Measurements from ENCODE around the gene SNRPB.
A peak's percentile ranks its signal among the peaks of the same experiment; 100 is the strongest.
"Not testable (repeated sequence)": the region's sequence is repeated elsewhere in the genome, so short reads cannot be mapped to it uniquely, and the experiment has no call there.

SNRPB gene

DNA sequence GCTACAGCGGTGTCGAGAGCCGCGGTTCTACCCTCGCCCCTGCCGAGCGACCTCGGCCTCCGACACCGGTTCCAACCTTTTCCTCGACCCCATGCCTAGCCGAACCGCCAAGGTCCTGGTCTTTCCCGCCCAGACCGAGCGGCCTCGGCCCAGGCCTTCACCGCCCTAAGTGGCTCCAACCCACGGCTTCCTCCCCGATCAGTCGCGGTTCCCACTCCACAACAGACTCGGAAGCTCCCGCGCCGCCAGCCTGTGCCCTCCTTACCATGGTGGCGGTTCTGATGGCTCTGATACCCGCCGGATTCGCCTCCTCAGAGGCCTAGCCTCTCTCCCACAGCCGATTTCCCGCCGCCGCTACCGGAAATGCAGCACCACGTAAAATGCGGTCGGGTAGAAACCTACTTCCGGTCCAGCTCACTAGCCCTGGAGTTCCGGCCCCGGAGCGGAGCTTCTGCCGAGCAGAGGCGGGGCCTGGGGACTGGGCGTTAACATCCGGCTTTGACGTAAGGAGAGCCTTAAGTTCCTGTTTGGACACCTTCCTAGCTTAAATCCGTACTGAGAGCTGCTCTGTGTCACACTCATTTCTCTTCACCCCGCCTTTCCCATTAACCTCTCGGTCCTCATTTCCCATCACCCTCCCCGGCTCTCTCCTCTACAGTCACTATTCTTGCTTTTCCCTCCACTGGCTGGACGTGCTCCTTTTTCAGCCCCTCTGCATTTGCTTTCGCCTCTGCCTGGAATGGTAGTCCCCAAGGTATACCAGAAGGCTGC lies at the start of gene SNRPB:
SNRPB (minus strand) TSS at position 367 of the 771 bp plus-strand sequence; CDS start at position 268, 99 bp downstream.
- H3K4me1 Mint-ChIP-seq = peaks cover 47% of the 10 kb centered on the region
- peak within 1 kb of the TSS; percentile 97 for H3K27ac Mint-ChIP-seq
- peak; percentile 98 for DNase-seq
- H3K9me3 Mint-ChIP-seq = no peaks in the 10 kb centered on the region
- H3K4me3 Mint-ChIP-seq = peak within 1 kb of the TSS; percentile 93
- H3K36me3 Mint-ChIP-seq = peaks cover 42% of the 10 kb centered on the region
- H3K27me3 Mint-ChIP-seq = no peaks in the 10 kb centered on the region
- CTCF ChIA-PET = interaction anchor here (1.6 to 3.6 kb wide), 3 partner anchors 18 to 52 kb away, joined by 4 to 30 read pairs (median 9); no protein-coding TSS in a partner anchor

DNA sequence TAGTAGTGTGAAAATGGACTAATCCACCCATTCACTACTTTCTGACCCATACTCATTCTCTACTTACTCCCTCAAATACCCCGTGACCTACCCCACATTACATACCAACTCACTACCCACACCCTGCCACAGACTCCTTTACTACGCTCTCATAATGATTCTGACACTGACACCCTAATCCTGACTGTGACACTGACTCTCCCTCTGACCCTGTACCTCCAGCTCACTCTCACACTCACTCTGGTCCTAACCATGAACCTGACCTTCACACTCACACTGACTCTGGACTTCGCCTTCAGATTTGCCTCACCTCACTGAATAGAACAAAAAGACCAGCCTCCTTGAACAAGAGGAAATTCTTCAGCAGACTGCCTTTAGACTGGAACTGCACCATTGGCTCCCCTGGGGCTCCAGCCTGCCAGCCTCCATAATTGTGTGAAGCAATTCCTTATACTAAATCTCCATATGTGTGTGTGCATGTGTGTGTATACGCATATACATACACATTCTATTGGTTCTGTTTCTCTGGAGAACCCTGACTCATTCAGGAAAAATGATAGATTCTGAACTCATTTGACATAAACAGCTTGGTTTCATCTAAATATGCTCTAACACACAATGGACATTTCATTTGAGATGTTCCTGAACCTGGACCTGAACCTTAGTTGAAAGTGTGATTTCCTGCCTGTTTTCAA lies 48.7 kb upstream of the SNRPB start:
- H3K4me3 Mint-ChIP-seq = no peak overlapping the region
- no peak for DNase-seq
- CTCF ChIA-PET = interaction anchor here (1.6 to 5.6 kb wide), 2 partner anchors 8 to 50 kb away, joined by 4 to 82 read pairs; partner anchors contain the start of gene ZNF343
- no peaks in the 10 kb centered on the region for H3K9me3 Mint-ChIP-seq
- peaks cover 29% of the 10 kb centered on the region for H3K27me3 Mint-ChIP-seq
- no peak overlapping the region for H3K27ac Mint-ChIP-seq
- peaks cover 14% of the 10 kb centered on the region for H3K4me1 Mint-ChIP-seq
- no peaks in the 10 kb centered on the region for H3K36me3 Mint-ChIP-seq

DNA sequence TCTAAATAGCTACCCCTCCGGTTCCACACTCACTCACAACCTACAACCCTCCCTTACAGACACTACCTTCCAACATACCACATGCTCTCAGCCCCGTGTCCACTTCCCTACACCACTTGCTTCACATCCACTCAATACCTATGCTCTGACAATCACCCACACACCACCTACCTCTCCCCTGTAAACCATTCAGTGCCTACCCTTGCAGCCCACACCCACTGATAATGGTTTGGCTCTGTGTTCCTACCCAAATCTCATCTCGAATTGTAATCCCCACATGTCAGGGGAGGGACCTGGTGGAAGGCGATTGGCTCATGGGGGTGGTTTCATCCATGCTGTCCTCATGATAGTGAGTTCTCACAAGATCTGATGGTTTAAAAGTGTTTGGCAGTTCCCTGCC lies 48.0 kb upstream of the SNRPB start:
- Mint-ChIP-seq H3K36me3 (no peaks in the 10 kb centered on the region), H3K9me3 (no peaks in the 10 kb centered on the region), H3K27ac (no peak overlapping the region), H3K27me3 (peaks cover 22% of the 10 kb centered on the region), H3K4me1 (peaks cover 10% of the 10 kb centered on the region), H3K4me3 (no peak overlapping the region)
- CTCF ChIA-PET = no interaction called here
- no peak for DNase-seq

DNA sequence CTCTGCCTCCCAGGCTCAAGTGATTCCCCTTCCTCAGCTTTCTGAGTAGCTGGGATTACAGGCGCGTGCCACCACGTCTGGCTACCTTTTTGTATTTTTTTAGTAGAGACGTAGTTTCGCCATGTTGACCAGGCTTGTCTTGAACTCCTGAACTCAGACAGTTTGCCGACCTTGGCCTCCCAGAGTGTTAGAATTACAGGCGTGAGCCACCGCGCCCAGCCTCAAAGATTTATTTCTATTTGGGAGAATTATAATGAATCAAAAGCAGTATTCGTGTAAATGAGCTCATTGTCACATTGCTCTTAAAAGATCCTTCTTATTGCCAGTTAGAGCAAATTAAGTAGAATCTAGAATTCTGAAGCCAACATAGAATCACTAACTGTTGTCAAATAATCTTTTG lies 47.5 kb upstream of the SNRPB start:
- H3K27ac Mint-ChIP-seq = no peak overlapping the region
- H3K4me3 Mint-ChIP-seq = no peak overlapping the region
- H3K36me3 Mint-ChIP-seq = no peaks in the 10 kb centered on the region
- no peak for DNase-seq
- H3K9me3 Mint-ChIP-seq = no peaks in the 10 kb centered on the region
- H3K27me3 Mint-ChIP-seq = peaks cover 20% of the 10 kb centered on the region
- CTCF ChIA-PET = no interaction called here
- peaks cover 9% of the 10 kb centered on the region for H3K4me1 Mint-ChIP-seq

DNA sequence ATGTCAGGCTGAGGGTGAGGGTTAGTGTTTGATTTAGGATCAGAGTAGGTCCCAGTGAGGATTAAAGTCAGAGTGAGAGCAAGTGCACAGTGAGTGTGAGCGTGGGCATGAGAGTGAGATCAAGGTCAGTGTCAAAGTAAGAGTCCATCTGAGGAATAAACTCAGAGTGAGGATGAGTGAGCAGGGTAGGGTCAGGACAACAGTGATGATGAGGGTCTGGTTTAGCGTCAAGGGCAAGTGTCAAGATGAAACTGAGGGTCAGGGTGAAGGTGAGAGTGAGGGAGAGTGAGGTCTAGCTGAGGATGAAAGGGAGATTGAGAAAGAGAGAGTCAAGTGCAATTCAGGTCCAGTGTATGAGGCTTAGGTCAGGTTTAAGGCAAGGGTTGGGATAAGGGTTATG lies 45.8 kb upstream of the SNRPB start:
- Mint-ChIP-seq H3K9me3 (no peaks in the 10 kb centered on the region), H3K4me3 (no peak overlapping the region), H3K27ac (no peak overlapping the region), H3K4me1 (peaks cover under 1% of the 10 kb centered on the region), H3K36me3 (no peaks in the 10 kb centered on the region), H3K27me3 (peaks cover 18% of the 10 kb centered on the region)
- CTCF ChIA-PET = no interaction called here
- DNase-seq = no peak

DNA sequence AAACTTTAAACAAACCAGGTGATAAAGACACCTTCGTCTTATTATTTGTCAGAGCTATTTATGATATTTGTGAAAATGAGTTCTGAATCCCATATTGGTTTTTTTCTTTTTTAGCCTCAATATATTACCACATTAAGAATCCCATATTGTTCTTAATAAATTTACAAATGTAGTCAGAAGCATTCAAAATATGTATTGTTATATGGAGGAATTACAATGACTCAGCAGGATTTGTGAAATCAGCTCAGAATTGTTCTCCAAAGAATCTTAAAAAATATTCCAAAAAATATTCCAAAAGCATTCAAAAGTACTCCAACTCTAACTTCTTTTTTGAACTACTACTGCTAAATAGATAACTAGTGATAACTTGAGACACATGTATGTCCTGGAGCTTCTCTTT lies 44.6 kb upstream of the SNRPB start:
- no peak for DNase-seq
- no peaks in the 10 kb centered on the region for H3K9me3 Mint-ChIP-seq
- peaks cover 20% of the 10 kb centered on the region for H3K27me3 Mint-ChIP-seq
- H3K27ac Mint-ChIP-seq = no peak overlapping the region
- no peaks in the 10 kb centered on the region for H3K4me1 Mint-ChIP-seq
- H3K4me3 Mint-ChIP-seq = no peak overlapping the region
- CTCF ChIA-PET = interaction anchor here (0.7 to 8.8 kb wide), 2 partner anchors 7 to 95 kb away, joined by 3 to 82 read pairs; no protein-coding TSS in a partner anchor
- no peaks in the 10 kb centered on the region for H3K36me3 Mint-ChIP-seq

DNA sequence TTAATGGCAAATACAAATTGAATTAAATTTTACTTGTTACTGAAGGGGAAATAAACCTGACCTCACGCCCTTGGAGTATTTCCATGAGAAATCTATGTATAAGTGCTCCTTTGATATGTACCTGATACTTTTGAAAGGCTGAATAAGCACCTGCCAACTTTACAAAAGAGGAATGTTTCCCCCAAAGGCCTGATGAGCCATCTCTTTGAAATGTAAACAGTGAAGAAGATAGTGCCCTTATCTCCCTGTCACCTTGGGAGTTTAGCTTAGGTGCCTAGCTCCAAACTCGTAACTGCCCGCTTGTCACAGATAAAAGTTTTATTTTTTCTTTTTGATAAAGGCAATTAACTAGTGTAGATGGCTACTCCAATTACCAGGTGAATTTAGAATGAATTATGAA lies 39.2 kb upstream of the SNRPB start:
- DNase-seq = no peak
- H3K9me3 Mint-ChIP-seq = no peaks in the 10 kb centered on the region
- no peak overlapping the region for H3K27ac Mint-ChIP-seq
- peaks cover 18% of the 10 kb centered on the region for H3K27me3 Mint-ChIP-seq
- peak overlapping the region; percentile 23 for H3K4me3 Mint-ChIP-seq
- peaks cover 4% of the 10 kb centered on the region for H3K36me3 Mint-ChIP-seq
- CTCF ChIA-PET = interaction anchor here (8.8 kb wide), 1 partner anchor 12 kb away, joined by 82 read pairs; no protein-coding TSS in a partner anchor
- peaks cover 22% of the 10 kb centered on the region for H3K4me1 Mint-ChIP-seq

DNA sequence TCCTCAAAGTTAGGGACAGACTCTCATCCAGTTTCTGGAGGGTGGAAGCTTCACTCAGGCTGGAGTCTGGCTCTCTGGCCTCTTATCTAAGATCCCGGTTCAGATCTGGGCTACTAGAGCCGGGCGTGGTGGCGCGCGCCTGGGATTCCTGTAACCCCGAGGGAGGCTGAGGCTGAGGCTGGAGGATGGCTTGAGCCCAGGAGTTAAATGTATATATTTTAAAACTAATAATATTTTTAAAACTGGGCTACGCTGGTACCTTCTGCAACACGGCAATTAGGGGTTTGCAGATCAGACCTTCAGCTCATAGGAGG lies 38.8 kb upstream of the SNRPB start:
- H3K9me3 Mint-ChIP-seq = no peaks in the 10 kb centered on the region
- H3K4me3 Mint-ChIP-seq = peak overlapping the region; percentile 98
- CTCF ChIA-PET = interaction anchor here (8.8 kb wide), 1 partner anchor 13 kb away, joined by 82 read pairs; no protein-coding TSS in a partner anchor
- no peak for DNase-seq
- peaks cover 22% of the 10 kb centered on the region for H3K4me1 Mint-ChIP-seq
- H3K36me3 Mint-ChIP-seq = peaks cover 4% of the 10 kb centered on the region
- peak overlapping the region; percentile 89 for H3K27ac Mint-ChIP-seq
- peaks cover 15% of the 10 kb centered on the region for H3K27me3 Mint-ChIP-seq

DNA sequence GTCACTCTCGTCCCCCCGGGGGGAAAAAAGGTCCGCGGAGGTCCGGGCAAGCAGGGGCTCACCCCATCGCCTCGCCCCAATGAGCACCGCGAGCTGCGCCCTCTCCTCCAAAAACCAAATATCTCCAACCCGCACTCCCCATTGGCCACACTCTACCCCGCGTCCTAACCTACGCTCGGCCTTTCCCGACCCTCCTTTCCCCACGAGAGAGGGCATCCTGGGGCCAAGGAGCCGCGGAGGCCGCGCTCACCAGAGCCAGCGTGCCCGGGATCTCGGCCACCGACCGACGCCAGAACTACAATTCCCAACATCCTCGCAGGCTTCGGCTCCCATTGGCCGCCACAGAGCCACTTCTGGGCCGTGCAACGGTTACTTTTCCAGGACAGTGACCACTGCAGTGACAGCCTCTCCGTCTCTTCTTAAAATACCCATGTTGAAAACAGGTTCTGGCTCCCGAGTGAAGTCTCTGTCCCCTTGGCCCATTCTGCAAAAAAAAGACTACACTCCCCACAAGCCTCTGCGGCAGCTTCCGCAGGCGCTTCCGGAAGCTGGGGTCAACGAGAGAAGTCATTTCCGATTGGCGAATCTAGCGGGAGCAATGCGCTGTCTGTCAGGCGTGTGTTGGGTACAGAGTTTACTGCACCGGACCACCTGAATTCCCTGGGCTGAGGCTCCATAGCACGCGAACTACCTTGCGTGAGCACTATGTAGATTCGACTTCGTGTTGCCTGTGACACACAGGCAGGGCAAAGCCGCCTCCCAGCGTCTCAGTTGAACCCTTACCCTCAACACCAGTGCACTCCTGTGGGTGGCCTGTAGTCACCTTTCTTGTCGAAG lies 38.3 kb upstream of the SNRPB start, which contains the start of gene ZNF343:
ZNF343 (minus strand) TSS at position 285 of the 837 bp plus-strand sequence. CDS start 15,020 bp downstream, outside the sequence.
- CTCF ChIA-PET = interaction anchor here (8.8 kb wide), 1 partner anchor 13 kb away, joined by 82 read pairs; no protein-coding TSS in a partner anchor
- H3K9me3 Mint-ChIP-seq = no peaks in the 10 kb centered on the region
- peaks cover 22% of the 10 kb centered on the region for H3K4me1 Mint-ChIP-seq
- H3K4me3 Mint-ChIP-seq = peak within 1 kb of the TSS; percentile 98
- H3K36me3 Mint-ChIP-seq = peaks cover 4% of the 10 kb centered on the region
- peaks cover 15% of the 10 kb centered on the region for H3K27me3 Mint-ChIP-seq
- DNase-seq = peak; percentile 86
- H3K27ac Mint-ChIP-seq = peak within 1 kb of the TSS; percentile 89

DNA sequence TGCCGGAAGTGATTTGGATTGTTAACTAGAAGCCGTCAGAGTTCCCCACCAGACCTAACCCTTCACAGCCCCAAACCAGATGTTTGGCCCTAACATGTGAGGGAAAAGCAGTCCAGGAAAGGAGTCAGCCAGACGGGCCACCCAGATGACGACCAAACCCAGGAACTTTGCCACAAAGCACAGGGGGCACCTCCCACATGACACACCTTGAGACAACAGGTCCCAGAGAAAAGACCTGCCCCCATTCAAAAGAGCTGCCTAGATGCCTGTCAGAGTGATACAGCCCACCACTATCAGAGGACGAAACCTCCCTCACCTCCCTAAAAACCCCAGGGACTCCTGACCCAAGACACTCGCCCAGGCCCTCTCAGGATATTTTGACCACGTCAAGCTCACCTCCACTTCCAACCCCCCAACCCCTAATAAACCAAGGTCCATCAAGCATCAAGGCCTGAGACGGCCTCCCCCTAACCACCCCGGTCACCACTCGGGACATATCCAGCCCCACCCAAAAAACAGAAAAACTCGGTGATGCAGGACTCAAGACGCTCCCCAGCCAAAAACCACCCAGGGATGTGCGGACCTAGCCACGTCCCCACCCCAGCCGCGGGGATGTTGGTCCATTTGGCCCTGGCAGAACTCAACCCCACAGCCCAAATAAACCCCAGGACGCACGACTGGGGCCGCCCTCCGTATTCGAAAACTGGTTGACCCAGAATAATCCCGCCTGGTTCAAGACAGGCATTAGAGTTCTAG lies 37.5 kb upstream of the SNRPB start:
- peaks cover 22% of the 10 kb centered on the region for H3K4me1 Mint-ChIP-seq
- H3K9me3 Mint-ChIP-seq = no peaks in the 10 kb centered on the region
- peak overlapping the region; percentile 98 for H3K4me3 Mint-ChIP-seq
- CTCF ChIA-PET = interaction anchor here (8.8 kb wide), 1 partner anchor 14 kb away, joined by 82 read pairs; no protein-coding TSS in a partner anchor
- no peak for DNase-seq
- peaks cover 15% of the 10 kb centered on the region for H3K27me3 Mint-ChIP-seq
- H3K36me3 Mint-ChIP-seq = peaks cover 4% of the 10 kb centered on the region
- H3K27ac Mint-ChIP-seq = peak overlapping the region; percentile 89

DNA sequence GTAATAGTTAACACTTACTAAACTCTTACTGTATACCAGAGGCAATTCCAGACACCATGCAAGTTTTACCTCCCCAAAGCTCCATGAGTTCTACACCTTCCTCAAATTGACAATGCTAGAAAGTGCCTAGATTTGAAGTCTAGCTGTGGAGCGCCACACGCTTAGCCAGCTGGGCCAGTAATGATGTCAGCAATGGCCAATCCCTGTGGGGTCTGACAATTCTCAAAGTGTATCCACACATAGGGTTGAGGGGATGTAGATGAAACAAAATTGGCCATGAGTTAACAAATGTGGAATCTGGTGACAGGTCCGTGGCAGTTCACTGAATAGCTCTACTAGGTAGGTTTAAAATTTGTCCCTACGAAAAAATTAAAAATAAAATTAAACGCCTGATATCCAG lies 36.9 kb upstream of the SNRPB start:
- Mint-ChIP-seq H3K4me1 (peaks cover 22% of the 10 kb centered on the region), H3K9me3 (no peaks in the 10 kb centered on the region), H3K27me3 (peaks cover 9% of the 10 kb centered on the region), H3K36me3 (peaks cover 4% of the 10 kb centered on the region), H3K27ac (no peak overlapping the region), H3K4me3 (peak overlapping the region; percentile 98)
- CTCF ChIA-PET = interaction anchor here (8.8 kb wide), 1 partner anchor 15 kb away, joined by 82 read pairs; no protein-coding TSS in a partner anchor
- no peak for DNase-seq

DNA sequence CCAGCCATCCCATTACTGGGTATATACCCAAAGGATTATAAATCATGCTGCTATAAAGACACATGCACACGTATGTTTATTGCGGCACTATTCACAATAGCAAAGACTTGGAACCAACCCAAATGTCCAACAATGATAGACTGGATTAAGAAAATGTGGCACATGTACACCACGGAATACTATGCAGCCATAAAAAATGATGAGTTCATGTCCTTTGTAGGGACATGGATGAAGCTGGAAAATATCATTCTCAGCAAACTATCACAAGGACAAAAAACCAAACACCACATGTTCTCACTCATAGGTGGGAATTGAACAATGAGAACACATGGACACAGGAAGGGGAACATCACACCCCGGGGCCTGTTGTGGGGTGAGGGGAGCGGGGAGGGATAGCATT lies 35.8 kb upstream of the SNRPB start:
- not testable (repeated sequence) for H3K4me3 Mint-ChIP-seq, DNase-seq, H3K36me3 Mint-ChIP-seq, H3K27ac Mint-ChIP-seq, H3K9me3 Mint-ChIP-seq, H3K27me3 Mint-ChIP-seq
- CTCF ChIA-PET = interaction anchor here (8.8 kb wide), 1 partner anchor 16 kb away, joined by 82 read pairs; no protein-coding TSS in a partner anchor
- H3K4me1 Mint-ChIP-seq = peaks cover 22% of the 10 kb centered on the region

DNA sequence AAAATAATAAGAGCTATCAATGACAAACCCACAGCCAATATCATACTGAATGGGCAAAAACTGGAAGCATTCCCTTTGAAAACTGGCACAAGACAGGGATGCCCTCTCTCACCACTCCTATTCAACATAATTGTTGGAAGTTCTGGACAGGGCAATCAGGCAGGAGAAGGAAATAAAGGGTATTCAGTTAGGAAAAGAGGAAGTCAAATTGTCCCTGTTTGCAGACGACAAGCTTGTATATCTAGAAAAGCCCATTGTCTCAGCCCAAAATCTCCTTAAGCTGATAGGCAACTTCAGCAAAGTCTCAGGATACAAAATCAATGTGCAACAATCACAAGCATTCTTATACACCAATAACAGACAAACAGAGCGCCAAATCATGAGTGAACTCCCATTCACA lies 34.2 kb upstream of the SNRPB start:
- not testable (repeated sequence) for H3K27ac Mint-ChIP-seq, H3K9me3 Mint-ChIP-seq, H3K4me3 Mint-ChIP-seq, H3K27me3 Mint-ChIP-seq, DNase-seq
- Mint-ChIP-seq H3K36me3 (peaks cover 13% of the 10 kb centered on the region), H3K4me1 (peaks cover 21% of the 10 kb centered on the region)
- CTCF ChIA-PET = interaction anchor here (1.2 kb wide), 1 partner anchor 17 kb away, joined by 3 read pairs; no protein-coding TSS in a partner anchor
